HAP-1 (cell line): ENCODE measurements around the gene PML.
A peak's percentile ranks its signal among the peaks of the same experiment; 100 is the strongest.

Experiments used
- DNase-seq, 2 experiments: peaks; one replicate each; pipeline ENCODE4 v3.0.0-alpha.2; 2016 to 2020; ENCODE audit warnings: low spot score in 2 of 2
- H3K27me3 ChIP-seq: fragments of 250-450 bp; sonication (Bioruptor Pico); 2 replicates; pipeline ENCODE4 v1.5.1; 2020; ENCODE audit warnings: low read depth, mild to moderate bottlenecking, moderate library complexity
- H3K36me3 ChIP-seq: fragments of 250-450 bp; sonication (Bioruptor Pico); replicated peaks from 2 replicates; pipeline ENCODE4 v1.5.1; 2020; ENCODE audit warnings: mild to moderate bottlenecking
- H3K4me1 ChIP-seq: fragments of 250-450 bp; sonication (Bioruptor Pico); 2 replicates; pipeline ENCODE4 v1.5.1; 2020; ENCODE audit warnings: mild to moderate bottlenecking
- H3K4me3 ChIP-seq: fragments of 250-450 bp; sonication (Bioruptor Pico); 2 replicates; pipeline ENCODE4 v1.5.1; 2020; ENCODE audit warnings: mild to moderate bottlenecking, moderate library complexity
- H3K9me3 ChIP-seq: fragments of 250-450 bp; sonication (Bioruptor Pico); 2 replicates; pipeline ENCODE4 v1.5.1; 2020; ENCODE audit warnings: mild to moderate bottlenecking, moderate library complexity
- in situ Hi-C: fragments of 300-500 bp; cut with MboI; formaldehyde crosslinking; loops from 3 replicates; pipeline ENCODE4 v1.14.3; 2020; ENCODE audit warnings: low sequenced_read_pairs, inconsistent platforms, mixed read lengths

Gene PML

DNA sequence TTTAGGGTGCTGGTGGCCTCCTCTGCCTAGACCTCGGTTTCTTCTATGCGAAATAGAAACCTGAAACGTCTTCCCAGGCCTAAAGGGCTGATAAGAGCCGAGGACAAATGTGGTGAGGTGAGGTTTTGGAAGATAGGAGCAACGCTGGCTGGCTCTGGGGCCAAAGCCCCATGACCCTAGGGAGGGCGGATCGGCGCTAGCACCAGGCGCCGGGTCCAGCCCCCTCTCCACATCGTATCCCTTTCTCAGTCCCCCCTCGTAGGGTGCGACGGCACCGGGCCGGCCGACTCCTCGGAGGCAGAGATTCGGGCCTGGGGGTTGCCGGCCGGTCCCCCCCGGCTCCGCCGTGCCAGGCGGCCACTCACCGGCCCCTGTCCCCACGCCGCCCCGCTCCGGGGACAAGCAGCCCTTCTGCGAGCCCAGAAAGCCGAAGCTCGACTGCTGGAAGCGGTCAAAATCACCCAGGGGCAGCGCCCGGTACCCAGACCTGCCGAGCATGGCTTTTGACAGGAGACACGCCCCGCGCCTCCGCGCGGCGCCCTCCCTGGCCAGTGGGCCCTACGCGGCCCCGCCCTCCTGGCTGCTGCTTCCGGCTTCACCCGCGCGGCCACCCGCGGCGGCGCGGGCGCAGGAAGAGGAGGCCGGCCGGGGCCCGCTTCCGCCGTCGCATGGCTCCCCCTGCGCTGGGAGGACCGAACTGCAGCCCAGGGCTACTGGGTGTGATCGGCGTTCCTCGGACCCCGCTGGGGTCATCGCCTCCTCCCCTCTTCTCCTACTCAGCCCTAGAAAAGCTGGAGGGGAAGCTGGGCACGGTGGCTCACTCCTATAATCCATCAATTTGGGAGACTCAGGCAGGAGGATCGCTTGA, 2.6 kb upstream of the PML start, which contains the start of gene STOML1:
STOML1 (minus strand) TSS at position 570 of the 868 bp plus-strand sequence; CDS start at position 498, 72 bp downstream.
- DNase-seq = peak; percentile 98 to 100
- Histone ChIP-seq H3K9me3 (no peaks in the 10 kb centered on the region), H3K27me3 (no peaks in the 10 kb centered on the region), H3K4me1 (peaks cover 20% of the 10 kb centered on the region), H3K36me3 (no peaks in the 10 kb centered on the region), H3K4me3 (peak within 1 kb of the TSS; percentile 68)
- in situ Hi-C loops = no loop called here

DNA sequence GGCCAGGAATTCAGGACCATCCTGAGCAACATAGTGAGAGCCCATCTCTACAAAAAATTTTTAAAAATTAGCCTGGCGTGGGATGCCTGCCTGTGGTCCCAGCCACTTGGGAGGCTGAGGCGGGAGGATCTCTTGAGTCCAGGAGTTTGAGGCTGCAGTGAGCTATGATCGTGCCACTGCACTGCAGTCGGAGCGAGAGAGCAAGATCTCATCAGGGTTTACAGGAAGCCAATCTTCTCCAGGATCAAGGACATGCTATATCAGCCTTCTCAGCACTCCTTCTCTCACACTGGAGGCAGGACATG, 2.0 kb upstream of the PML start:
- DNase-seq = no peak
- in situ Hi-C loops = no loop called here
- Histone ChIP-seq H3K4me1 (peaks cover 24% of the 10 kb centered on the region), H3K9me3 (no peaks in the 10 kb centered on the region), H3K4me3 (peak overlapping the region; percentile 68), H3K27me3 (no peaks in the 10 kb centered on the region), H3K36me3 (no peaks in the 10 kb centered on the region)

- Histone ChIP-seq H3K4me3 (no peak overlapping the region; the same call in 1 of the 2 replicates), H3K4me1 (peaks cover 24% of the 10 kb centered on the region), H3K36me3 (0 out of 2 replicates have a peak, but pooled peaks cover 3% of the 10 kb centered on the region), H3K27me3 (no peaks in the 10 kb centered on the region), H3K9me3 (no peaks in the 10 kb centered on the region)
- in situ Hi-C loops = no loop called here
- peak in 1 of 2 experiments; percentile 8 for DNase-seq
These were observed 1.1 kb upstream of the PML start for GRCh38 chr15:73993211-73993994.

- H3K27me3 ChIP-seq = no peaks in the 10 kb centered on the region
- H3K36me3 ChIP-seq = peaks cover 11% of the 10 kb centered on the region
- no peaks in the 10 kb centered on the region for H3K9me3 ChIP-seq
- H3K4me3 ChIP-seq = peak overlapping the region; percentile 67
- in situ Hi-C loops = no loop called here
- peak; percentile 32 to 47 for DNase-seq
- peaks cover 24% of the 10 kb centered on the region for H3K4me1 ChIP-seq
These were observed 551 bp downstream of the PML start for GRCh38 chr15:73994912-73995622.

- H3K27me3 ChIP-seq = no peaks in the 10 kb centered on the region
- in situ Hi-C loops = no loop called here
- peak in 1 of 2 experiments; percentile 6 for DNase-seq
- H3K36me3 ChIP-seq = peaks cover 11% of the 10 kb centered on the region
- no peaks in the 10 kb centered on the region for H3K9me3 ChIP-seq
- H3K4me3 ChIP-seq = peak overlapping the region; percentile 67
- H3K4me1 ChIP-seq = peaks cover 21% of the 10 kb centered on the region
These were observed 1.8 kb downstream of the PML start for GRCh38 chr15:73996267-73996666.

GRCh38 chr15:73996939-73997338, 2.4 kb downstream of the PML start:
- peaks cover 17% of the 10 kb centered on the region for H3K4me1 ChIP-seq
- H3K9me3 ChIP-seq = no peaks in the 10 kb centered on the region
- peaks cover 12% of the 10 kb centered on the region for H3K36me3 ChIP-seq
- no peaks in the 10 kb centered on the region for H3K27me3 ChIP-seq
- in situ Hi-C loops = no loop called here
- peak in 1 of 2 experiments; percentile 13 for DNase-seq
- H3K4me3 ChIP-seq = no peak overlapping the region

GRCh38 chr15:73997986-73998385, 3.5 kb downstream of the PML start:
- in situ Hi-C loops = no loop called here
- Histone ChIP-seq H3K4me3 (no peak overlapping the region), H3K27me3 (no peaks in the 10 kb centered on the region), H3K9me3 (no peaks in the 10 kb centered on the region), H3K4me1 (peaks cover 13% of the 10 kb centered on the region; the same call in 1 of the 2 replicates), H3K36me3 (peaks cover 16% of the 10 kb centered on the region)
- DNase-seq = no peak

GRCh38 chr15:74006774-74007639, 12.5 kb downstream of the PML start:
- no peaks in the 10 kb centered on the region for H3K9me3 ChIP-seq
- no peaks in the 10 kb centered on the region for H3K27me3 ChIP-seq
- no peak for DNase-seq
- H3K36me3 ChIP-seq = peaks cover 35% of the 10 kb centered on the region
- H3K4me1 ChIP-seq = no peaks in the 10 kb centered on the region
- in situ Hi-C loops = no loop called here
- H3K4me3 ChIP-seq = no peak overlapping the region

- H3K36me3 ChIP-seq = peaks cover 31% of the 10 kb centered on the region
- H3K9me3 ChIP-seq = no peaks in the 10 kb centered on the region
- in situ Hi-C loops = no loop called here
- H3K4me1 ChIP-seq = no peaks in the 10 kb centered on the region
- no peaks in the 10 kb centered on the region for H3K27me3 ChIP-seq
- H3K4me3 ChIP-seq = no peak overlapping the region
- DNase-seq = no peak
These were observed 13.4 kb downstream of the PML start for GRCh38 chr15:74007820-74008371.

GRCh38 chr15:74008901-74009300, 14.4 kb downstream of the PML start:
- Histone ChIP-seq H3K36me3 (peaks cover 27% of the 10 kb centered on the region), H3K4me1 (no peaks in the 10 kb centered on the region), H3K27me3 (no peaks in the 10 kb centered on the region), H3K4me3 (no peak overlapping the region), H3K9me3 (no peaks in the 10 kb centered on the region)
- no peak for DNase-seq
- in situ Hi-C loops = no loop called here

DNA sequence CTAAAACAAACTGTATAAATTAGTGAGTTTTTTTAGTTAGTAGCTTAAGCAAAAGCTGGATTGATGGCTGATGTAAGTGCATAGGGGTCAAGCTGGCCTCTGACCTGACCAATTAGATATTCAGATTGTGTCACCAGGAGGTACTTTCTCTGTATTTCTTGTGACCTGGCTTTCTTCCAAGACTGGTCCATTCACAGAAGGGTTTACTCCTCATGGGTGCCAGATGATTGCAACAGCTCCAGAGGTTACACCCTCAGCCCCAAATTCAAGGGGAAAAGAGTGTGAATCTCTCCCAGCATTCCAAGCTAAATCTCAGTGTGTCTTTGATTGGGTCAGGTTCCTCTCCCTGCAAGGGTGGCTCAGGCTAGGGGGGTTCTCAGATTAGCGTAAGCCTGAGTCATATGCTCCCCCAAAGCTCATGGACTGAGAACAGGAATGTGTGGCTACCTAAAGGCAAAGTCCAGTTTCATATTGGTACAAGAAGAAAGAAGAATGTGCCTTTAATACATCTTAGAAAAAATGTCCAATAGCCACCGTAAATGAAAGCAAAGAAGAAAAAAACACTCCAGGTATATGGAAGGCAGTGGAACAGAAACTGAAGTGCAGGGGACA, 16.5 kb downstream of the PML start:
- H3K4me3 ChIP-seq = no peak overlapping the region
- H3K36me3 ChIP-seq = peaks cover 16% of the 10 kb centered on the region
- in situ Hi-C loops = no loop called here
- DNase-seq = no peak
- H3K27me3 ChIP-seq = no peaks in the 10 kb centered on the region
- no peaks in the 10 kb centered on the region for H3K9me3 ChIP-seq
- no peaks in the 10 kb centered on the region for H3K4me1 ChIP-seq

- H3K4me3 ChIP-seq = no peak overlapping the region
These were observed 17.1 kb downstream of the PML start for GRCh38 chr15:74011610-74012009.

More at GRCh38 chr15:74011610-74012009, 17.1 kb downstream of the PML start:
- Histone ChIP-seq H3K4me1 (no peaks in the 10 kb centered on the region), H3K36me3 (peaks cover 13% of the 10 kb centered on the region), H3K9me3 (no peaks in the 10 kb centered on the region), H3K27me3 (no peaks in the 10 kb centered on the region)
- no peak for DNase-seq
- in situ Hi-C loops = no loop called here
